PC-9 (cell line): ENCODE measurements around the gene ARHGAP28.

Experiments
- EZH2 ChIP-seq: fragments of 200-600 bp; sonication (generic); IDR thresholded peaks from 2 replicates; pipeline ENCODE4 v1.8.0; 2017; ENCODE audit warnings: antibody characterized with exemption, low read depth
- TF ChIP-seq, protein P1 (sequence below): fragments of 200-600 bp; sonication (generic); conservative IDR thresholded peaks from 2 replicates; pipeline ENCODE4 v1.6.1; 2017; ENCODE audit warnings: mixed run types, antibody characterized with exemption, mild to moderate bottlenecking, moderate library complexity

DNA sequence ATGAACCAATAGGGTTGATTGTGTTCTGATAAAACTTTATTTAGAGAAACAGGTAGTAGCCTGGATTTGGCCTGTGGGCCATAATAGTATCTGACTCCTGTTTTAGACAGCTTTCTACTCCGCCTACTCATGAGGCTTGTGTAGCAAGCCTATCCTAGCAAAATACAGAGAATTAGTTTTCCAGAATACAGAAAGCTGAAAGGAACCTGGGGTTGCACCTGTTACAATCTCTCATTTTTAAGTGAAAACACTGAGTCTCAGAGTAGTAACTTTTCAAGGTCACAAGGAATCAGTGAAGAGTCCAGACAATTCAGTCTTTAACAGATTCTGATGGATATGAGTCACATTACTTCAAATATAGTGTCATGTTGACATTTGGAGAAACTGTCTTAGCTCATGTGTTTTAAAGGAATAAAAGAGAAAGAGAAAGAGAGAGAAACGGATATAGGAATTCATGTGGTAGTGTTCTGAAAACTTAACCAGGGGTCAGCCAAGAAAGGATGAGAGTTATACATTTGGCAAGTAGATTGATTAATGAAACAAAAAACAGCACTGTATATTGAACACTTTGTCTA is 17.0 kb downstream of the ARHGAP28 start:
- TF ChIP-seq, protein P1, sequence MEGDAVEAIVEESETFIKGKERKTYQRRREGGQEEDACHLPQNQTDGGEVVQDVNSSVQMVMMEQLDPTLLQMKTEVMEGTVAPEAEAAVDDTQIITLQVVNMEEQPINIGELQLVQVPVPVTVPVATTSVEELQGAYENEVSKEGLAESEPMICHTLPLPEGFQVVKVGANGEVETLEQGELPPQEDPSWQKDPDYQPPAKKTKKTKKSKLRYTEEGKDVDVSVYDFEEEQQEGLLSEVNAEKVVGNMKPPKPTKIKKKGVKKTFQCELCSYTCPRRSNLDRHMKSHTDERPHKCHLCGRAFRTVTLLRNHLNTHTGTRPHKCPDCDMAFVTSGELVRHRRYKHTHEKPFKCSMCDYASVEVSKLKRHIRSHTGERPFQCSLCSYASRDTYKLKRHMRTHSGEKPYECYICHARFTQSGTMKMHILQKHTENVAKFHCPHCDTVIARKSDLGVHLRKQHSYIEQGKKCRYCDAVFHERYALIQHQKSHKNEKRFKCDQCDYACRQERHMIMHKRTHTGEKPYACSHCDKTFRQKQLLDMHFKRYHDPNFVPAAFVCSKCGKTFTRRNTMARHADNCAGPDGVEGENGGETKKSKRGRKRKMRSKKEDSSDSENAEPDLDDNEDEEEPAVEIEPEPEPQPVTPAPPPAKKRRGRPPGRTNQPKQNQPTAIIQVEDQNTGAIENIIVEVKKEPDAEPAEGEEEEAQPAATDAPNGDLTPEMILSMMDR: no peak
- TF ChIP-seq EZH2: no peak
